Thyroid gland (tissue), 4 donors: ENCODE results near the gene TSEN2. TPM values are rescaled to one million over a fixed set of nuclear protein-coding genes. Genes with fewer than 3 reads are reported as not detected.

Experiments used
- DNase-seq, 2 donors: peaks; one replicate each; pipeline ENCODE4 v3.0.0-alpha.2; 2019
- H3K27ac ChIP-seq, 3 donors: fragments of 200-600 bp; sonication (generic); 1 replicate in 2 of 3; 2 replicates in 1 of 3; pipeline ENCODE4 v1.5.1; 2016 to 2019; ENCODE audit warnings: mild to moderate bottlenecking in 1 of 3, moderate library complexity in 1 of 3
- H3K27me3 ChIP-seq: fragments of 200-600 bp; sonication (generic); one replicate; pipeline ENCODE4 v1.5.1; 2019
- H3K36me3 ChIP-seq, 2 donors: fragments of 200-600 bp; sonication (generic); one replicate each; pipeline ENCODE4 v1.5.1; 2016 to 2019
- H3K4me1 ChIP-seq, 2 donors: fragments of 200-600 bp; sonication (generic); one replicate each; pipeline ENCODE4 v1.5.1; 2017 to 2019
- H3K4me3 ChIP-seq, 3 donors: fragments of 200-600 bp; sonication (generic); replicated peaks in 1 of 3; 1 replicate in 2 of 3; 2 replicates in 1 of 3; pipeline ENCODE4 v1.5.1; 2016; ENCODE audit warnings: mild to moderate bottlenecking in 1 of 3
- H3K9me3 ChIP-seq: fragments of 200-600 bp; sonication (generic); one replicate; pipeline ENCODE4 v1.5.1; 2017
- POLR2A ChIP-seq, 2 donors: fragments of 450-650 bp; IDR thresholded peaks; one replicate each; pipeline ENCODE4 v1.6.1; 2017; ENCODE audit warnings: antibody characterized with exemption in 2 of 2, mild to moderate bottlenecking in 2 of 2, moderate library complexity in 1 of 2
- WGBS, 2 donors: methylation state at CpG; one replicate each; pipeline ENCODE4 v1.1.5; 2017; 5-methylcytosine and 5-hydroxymethylcytosine counted together
- intact Hi-C: fragments of 100-400 bp; cut with DNase I; formaldehyde crosslinking; loops from one replicate; pipeline ENCODE4 v1.15.1; 2023
- total RNA-seq, 4 donors: library from RNA; depleted of rRNA; stranded (reverse); fragments of >200 nt; gene quantifications; one replicate each; pipeline ENCODE4 v1.2.3, GENCODE V29; 2016
- TF ChIP-seq, protein P1 (sequence below), 6 experiments: fragments of 200-600 bp in 3 of 6; fragments of 450-650 bp in 3 of 6; sonication (generic) in 3 of 6; IDR thresholded peaks; one replicate each; pipeline ENCODE4 v1.5.1; 2016 to 2019; ENCODE audit warnings: antibody characterized with exemption in 6 of 6, mild to moderate bottlenecking in 2 of 6, inconsistent platforms in 1 of 6, moderate library complexity in 1 of 6

The TSEN2 gene
- total RNA-seq, 4 donors from 2014 or later, result 14.9 to 25.8 (median 21.4) TPM

GRCh38 chr3:12544652-12545472 lies 60.6 kb downstream of the TSEN2 start:
- H3K4me1 ChIP-seq, result no peaks in the 10 kb centered on the region
- H3K36me3 ChIP-seq, result no peaks in the 10 kb centered on the region
- DNase-seq, result no peak
- no peak for TF ChIP-seq POLR2A (IDR thresholded peaks at IDR 0.05)
- TF ChIP-seq, protein P1, sequence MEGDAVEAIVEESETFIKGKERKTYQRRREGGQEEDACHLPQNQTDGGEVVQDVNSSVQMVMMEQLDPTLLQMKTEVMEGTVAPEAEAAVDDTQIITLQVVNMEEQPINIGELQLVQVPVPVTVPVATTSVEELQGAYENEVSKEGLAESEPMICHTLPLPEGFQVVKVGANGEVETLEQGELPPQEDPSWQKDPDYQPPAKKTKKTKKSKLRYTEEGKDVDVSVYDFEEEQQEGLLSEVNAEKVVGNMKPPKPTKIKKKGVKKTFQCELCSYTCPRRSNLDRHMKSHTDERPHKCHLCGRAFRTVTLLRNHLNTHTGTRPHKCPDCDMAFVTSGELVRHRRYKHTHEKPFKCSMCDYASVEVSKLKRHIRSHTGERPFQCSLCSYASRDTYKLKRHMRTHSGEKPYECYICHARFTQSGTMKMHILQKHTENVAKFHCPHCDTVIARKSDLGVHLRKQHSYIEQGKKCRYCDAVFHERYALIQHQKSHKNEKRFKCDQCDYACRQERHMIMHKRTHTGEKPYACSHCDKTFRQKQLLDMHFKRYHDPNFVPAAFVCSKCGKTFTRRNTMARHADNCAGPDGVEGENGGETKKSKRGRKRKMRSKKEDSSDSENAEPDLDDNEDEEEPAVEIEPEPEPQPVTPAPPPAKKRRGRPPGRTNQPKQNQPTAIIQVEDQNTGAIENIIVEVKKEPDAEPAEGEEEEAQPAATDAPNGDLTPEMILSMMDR (IDR thresholded peaks at IDR 0.05), result no peak
- intact Hi-C loops, result loop anchor here (10.0 kb wide), 1 partner anchor 180 kb away; no protein-coding TSS in a partner anchor
- no peaks in the 10 kb centered on the region for H3K9me3 ChIP-seq
- no peak overlapping the region for H3K4me3 ChIP-seq
- no peak overlapping the region for H3K27ac ChIP-seq
- WGBS, 2 donors, result 57 to 72% methylated on average over 11 of the region's 11 CpGs
- no peaks in the 10 kb centered on the region for H3K27me3 ChIP-seq

DNA sequence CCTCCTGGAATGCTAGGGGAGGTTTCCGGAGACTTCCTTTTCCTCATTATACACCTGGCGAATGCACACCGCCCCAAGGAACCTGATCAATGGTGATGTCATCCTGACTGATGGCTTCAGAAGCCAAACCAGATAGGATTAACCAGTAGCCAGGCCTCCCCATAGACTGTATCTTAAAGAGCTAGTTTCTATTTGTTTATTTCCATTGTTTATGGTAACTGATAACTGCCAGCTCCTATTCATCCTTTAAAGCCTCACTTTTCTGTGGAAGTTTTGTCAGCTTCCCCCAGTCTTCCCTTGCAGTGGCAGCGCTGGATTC lies 61.2 kb downstream of the TSEN2 start, which contains the start of gene MKRN2OS:
MKRN2OS (minus strand) TSS at position 27 of the 319 bp plus-strand sequence. CDS start 35 bp downstream, outside the sequence.
- 21 to 58% methylated on average over 4 of the region's 4 CpGs for WGBS, 2 donors
- Histone ChIP-seq H3K4me3 (no peak within 1 kb of the TSS), H3K4me1 (no peaks in the 10 kb centered on the region), H3K27ac (no peak within 1 kb of the TSS), H3K27me3 (no peaks in the 10 kb centered on the region), H3K36me3 (no peaks in the 10 kb centered on the region), H3K9me3 (no peaks in the 10 kb centered on the region)
- DNase-seq, result no peak
- intact Hi-C loops, result loop anchor here (10.0 kb wide), 1 partner anchor 179 kb away; no protein-coding TSS in a partner anchor
- no peak for TF ChIP-seq POLR2A (IDR thresholded peaks at IDR 0.05)
- TF ChIP-seq, protein P1 (IDR thresholded peaks at IDR 0.05), result no peak

DNA sequence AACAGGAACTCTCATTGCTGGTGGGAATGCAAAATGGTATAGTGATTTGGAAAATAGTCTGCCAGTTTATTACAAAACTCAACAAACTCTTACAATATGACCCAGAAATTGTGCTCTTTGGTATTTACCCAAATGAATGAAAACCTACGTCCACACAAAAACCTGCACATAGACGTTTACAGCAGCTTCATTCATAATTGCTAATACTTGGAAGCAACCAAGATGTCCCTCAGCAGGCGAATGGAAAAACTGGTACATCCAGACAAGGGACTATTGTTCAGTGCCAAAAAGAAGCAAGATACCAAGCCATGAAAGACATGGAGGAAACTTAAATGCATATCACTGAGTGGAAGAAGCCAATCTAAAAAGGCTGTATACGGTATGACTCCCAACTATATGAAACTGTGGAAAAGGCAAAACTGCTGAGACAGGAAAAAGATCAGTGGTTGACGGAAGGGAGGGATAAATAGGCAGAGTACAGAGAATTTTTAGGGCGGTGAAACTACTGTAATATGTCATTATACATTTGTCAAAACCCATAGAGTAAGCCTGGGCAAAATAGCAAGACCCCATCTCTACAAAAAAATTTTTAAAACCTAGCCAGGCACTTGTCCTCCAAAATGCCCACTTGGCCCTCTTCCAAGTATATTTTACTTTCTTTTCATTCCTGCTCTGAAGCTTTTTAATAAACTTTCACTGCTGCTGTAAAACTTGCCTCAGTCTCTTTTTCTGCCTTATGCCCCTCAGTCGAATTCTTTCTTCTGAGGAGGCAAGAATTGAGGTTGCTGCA lies 65.9 kb downstream of the TSEN2 start:
- Histone ChIP-seq H3K4me3 (no peak overlapping the region), H3K27me3 (peaks cover 4% of the 10 kb centered on the region), H3K4me1 (peaks cover 0 to 7% of the 10 kb centered on the region in 2 donors), H3K27ac (no peak overlapping the region), H3K9me3 (no peaks in the 10 kb centered on the region), H3K36me3 (no peaks in the 10 kb centered on the region)
- intact Hi-C loops, result loop anchor here (10.0 kb wide), 1 partner anchor 175 kb away; no protein-coding TSS in a partner anchor
- no peak for DNase-seq
- 75 to 78% methylated on average over 7 of the region's 7 CpGs for WGBS, 2 donors
- no peak for TF ChIP-seq POLR2A (IDR thresholded peaks at IDR 0.05)
- TF ChIP-seq, protein P1 (IDR thresholded peaks at IDR 0.05), result no peak

- Histone ChIP-seq H3K9me3 (no peaks in the 10 kb centered on the region), H3K4me3 (peak overlapping the region in 2 of 3 donors; percentile 0 to 20), H3K4me1 (peaks cover 14 to 26% of the 10 kb centered on the region in 2 donors), H3K27me3 (peaks cover 4% of the 10 kb centered on the region), H3K27ac (no peak overlapping the region), H3K36me3 (no peaks in the 10 kb centered on the region)
- DNase-seq, result peak in 1 of 2 donors; percentile 15
- no peak for TF ChIP-seq POLR2A (IDR thresholded peaks at IDR 0.05)
- TF ChIP-seq, protein P1 (IDR thresholded peaks at IDR 0.05), result no peak
- intact Hi-C loops, result no loop called here
- 8 to 13% methylated on average over 26 of the region's 26 CpGs for WGBS, 2 donors
Observed at GRCh38 chr3:12553921-12554391, 69.7 kb downstream of the TSEN2 start.
